HG02571 (cell line): ENCODE results near the gene ESYT1.

ENCODE experiments used
- ATAC-seq: cut with Tn5 transposase; IDR thresholded peaks from one replicate; pipeline ENCODE4 v1.9.1; 2021; ENCODE audit warnings: mild to moderate bottlenecking, moderate library complexity; ENCODE audit not compliant: unreplicated experiment

Gene ESYT1

GRCh38 chr12:56172839-56173238, 44.8 kb downstream of the ESYT1 start:
- ATAC-seq, result no peak

- no peak for ATAC-seq
These were observed 50.3 kb downstream of the ESYT1 start for GRCh38 chr12:56178347-56178746.

- no peak for ATAC-seq
These were observed 58.9 kb downstream of the ESYT1 start for GRCh38 chr12:56186957-56187356.

- no peak for ATAC-seq
These were observed 60.2 kb downstream of the ESYT1 start for GRCh38 chr12:56188131-56188777.

- ATAC-seq, result no peak
These were observed 60.7 kb downstream of the ESYT1 start for GRCh38 chr12:56188778-56189098.

- peak; percentile 74 for ATAC-seq
These were observed 61.2 kb downstream of the ESYT1 start, which contains the start of gene SMARCC2 for GRCh38 chr12:56189099-56189917. Gene SMARCC2, minus strand, starts transcription at chr12:56189483. Its CDS starts 22 bp downstream, at chr12:56189461.

- peak; percentile 22 for ATAC-seq
These were observed 62.0 kb downstream of the ESYT1 start for GRCh38 chr12:56189918-56190694.

GRCh38 chr12:56190695-56191155, 62.7 kb downstream of the ESYT1 start:
- ATAC-seq, result no peak

- no peak for ATAC-seq
These were observed 64.5 kb downstream of the ESYT1 start for GRCh38 chr12:56192582-56192981.

GRCh38 chr12:56193025-56193578, 65.0 kb downstream of the ESYT1 start:
- no peak for ATAC-seq
